AG09319 (cell line): ENCODE measurements around the gene CRABP1.

Source experiments
- DNase-seq: peaks from one replicate; pipeline ENCODE4 v3.0.0-alpha.2; 2010; ENCODE audit warnings: low read depth; ENCODE audit errors: extremely low read depth
- CTCF ChIP-seq: IDR thresholded peaks from 2 replicates; pipeline ENCODE4 v1.5.1; 2011; ENCODE audit warnings: low read depth, mild to moderate bottlenecking, inconsistent platforms, low read length, moderate library complexity

CRABP1 gene

GRCh38 chr15:78312536-78312935 lies 27.6 kb upstream of the CRABP1 start:
- TF ChIP-seq CTCF, result no peak
- no peak for DNase-seq

- no peak for TF ChIP-seq CTCF
- DNase-seq, result no peak
Measured at GRCh38 chr15:78312957-78313356, 27.2 kb upstream of the CRABP1 start.

- no peak for DNase-seq
Measured at GRCh38 chr15:78313383-78313782, 26.8 kb upstream of the CRABP1 start.

GRCh38 chr15:78314181-78314581 lies 26.0 kb upstream of the CRABP1 start:
- no peak for DNase-seq
- no peak for TF ChIP-seq CTCF

More at GRCh38 chr15:78313383-78313782, 26.8 kb upstream of the CRABP1 start:
- no peak for TF ChIP-seq CTCF

GRCh38 chr15:78315686-78316282 lies 24.4 kb upstream of the CRABP1 start:
- TF ChIP-seq CTCF, result peak; percentile 53
- no peak for DNase-seq

- no peak for DNase-seq
- TF ChIP-seq CTCF, result no peak
Measured at GRCh38 chr15:78316283-78317083, 23.7 kb upstream of the CRABP1 start.

GRCh38 chr15:78317145-78317836 lies 22.9 kb upstream of the CRABP1 start:
- no peak for DNase-seq
- TF ChIP-seq CTCF, result no peak; the same call in none of the 2 replicates
